Breast epithelium (tissue), 4 donors: ENCODE measurements around the gene ZNF3. TPM values are rescaled to one million over a fixed set of nuclear protein-coding genes. Genes with fewer than 3 reads are reported as not detected.

Source experiments
- DNase-seq, 2 donors: peaks; one replicate each; pipeline ENCODE4 v3.0.0-alpha.2; 2019; ENCODE audit warnings: low spot score in 2 of 2
- H3K27ac ChIP-seq, 2 donors: fragments of 200-600 bp; sonication (generic) in 1 of 2; one replicate each; pipeline ENCODE4 v1.5.1; 2016 to 2019; ENCODE audit warnings: mild to moderate bottlenecking in 1 of 2
- H3K27me3 ChIP-seq, 2 donors: fragments of 200-600 bp; sonication (generic) in 1 of 2; one replicate each; pipeline versions ENCODE4 v1.5.1 to v1.6.0; 2017 to 2019; ENCODE audit warnings: control low read depth in 1 of 2, mild to moderate bottlenecking in 1 of 2
- H3K36me3 ChIP-seq: fragments of 200-600 bp; one replicate; pipeline ENCODE4 v1.5.1; 2019
- H3K4me1 ChIP-seq, 2 donors: fragments of 200-600 bp; sonication (generic); one replicate each; pipeline ENCODE4 v1.5.1; 2016 to 2019; ENCODE audit warnings: control low read depth in 1 of 2
- H3K4me3 ChIP-seq, 3 donors: fragments of 200-600 bp; sonication (generic); 1 replicate in 2 of 3; 2 replicates in 1 of 3; pipeline ENCODE4 v1.5.1; 2016 to 2019; ENCODE audit warnings: mild to moderate bottlenecking in 3 of 3, moderate library complexity in 2 of 3
- H3K9me3 ChIP-seq, 2 donors: fragments of 200-600 bp; sonication (generic) in 1 of 2; one replicate each; pipeline ENCODE4 v1.5.1; 2016 to 2019; ENCODE audit warnings: control low read depth in 1 of 2
- CTCF ChIP-seq, 3 donors: fragments of 450-650 bp; IDR thresholded peaks; one replicate each; pipeline ENCODE4 v1.5.1; 2016 to 2017; ENCODE audit warnings: antibody characterized with exemption in 3 of 3, mild to moderate bottlenecking in 3 of 3, moderate library complexity in 3 of 3
- POLR2A ChIP-seq: fragments of 450-650 bp; IDR thresholded peaks from one replicate; pipeline ENCODE4 v1.6.1; 2016; ENCODE audit warnings: antibody characterized with exemption, mild to moderate bottlenecking, moderate library complexity
- POLR2AphosphoS5 ChIP-seq, 3 donors: sonication (generic); formaldehyde crosslinking; IDR thresholded peaks; one replicate each; pipeline ENCODE4 v1.6.1; 2017; ENCODE audit warnings: antibody characterized with exemption in 3 of 3
- intact Hi-C: fragments of 100-400 bp; cut with DNase I; formaldehyde crosslinking; loops from one replicate; pipeline ENCODE4 v1.15.1; 2023; ENCODE audit warnings: low total_unique reads
- total RNA-seq, 3 donors: library from RNA; depleted of rRNA; stranded (reverse); fragments of >200 nt; gene quantifications; one replicate each; pipeline ENCODE4 v1.1.0, GENCODE V29; 2016

The ZNF3 gene
- total RNA-seq, 3 donors from 2014 or later = 19.4 to 43.6 (median 31.5) TPM

- peaks cover 10% of the 10 kb centered on the region for H3K36me3 ChIP-seq
- H3K27me3 ChIP-seq = no peaks in the 10 kb centered on the region
- H3K4me1 ChIP-seq = peaks cover 0 to 7% of the 10 kb centered on the region in 2 donors
- H3K9me3 ChIP-seq = peaks cover 4 to 6% of the 10 kb centered on the region in 2 donors
- DNase-seq = no peak
- H3K27ac ChIP-seq = no peak overlapping the region
- H3K4me3 ChIP-seq = no peak overlapping the region
- intact Hi-C loops = no loop called here
- TF ChIP-seq POLR2AphosphoS5 (IDR thresholded peaks at IDR 0.05) = no peak
- TF ChIP-seq CTCF (IDR thresholded peaks at IDR 0.05) = no peak
- no peak for TF ChIP-seq POLR2A
Observed at GRCh38 chr7:100077205-100077604, 4.3 kb downstream of the ZNF3 start.

GRCh38 chr7:100075418-100075817 lies 6.1 kb downstream of the ZNF3 start:
- Histone ChIP-seq H3K9me3 (peaks cover 22 to 24% of the 10 kb centered on the region in 2 donors), H3K27ac (no peak overlapping the region), H3K4me3 (no peak overlapping the region), H3K27me3 (no peaks in the 10 kb centered on the region), H3K4me1 (peaks cover 0 to 5% of the 10 kb centered on the region in 2 donors), H3K36me3 (peaks cover 27% of the 10 kb centered on the region)
- intact Hi-C loops = no loop called here
- no peak for DNase-seq
- TF ChIP-seq POLR2A (no peak), POLR2AphosphoS5 (IDR thresholded peaks at IDR 0.05) (no peak), CTCF (IDR thresholded peaks at IDR 0.05) (no peak)

GRCh38 chr7:100074841-100075240 lies 6.7 kb downstream of the ZNF3 start:
- TF ChIP-seq POLR2A (no peak), CTCF (IDR thresholded peaks at IDR 0.05) (no peak), POLR2AphosphoS5 (IDR thresholded peaks at IDR 0.05) (no peak)
- Histone ChIP-seq H3K36me3 (peaks cover 29% of the 10 kb centered on the region), H3K27ac (no peak overlapping the region), H3K4me1 (no peaks in the 10 kb centered on the region), H3K27me3 (no peaks in the 10 kb centered on the region), H3K4me3 (no peak overlapping the region), H3K9me3 (peaks cover 25 to 30% of the 10 kb centered on the region in 2 donors)
- intact Hi-C loops = no loop called here
- DNase-seq = no peak

GRCh38 chr7:100072462-100072861 lies 9.1 kb downstream of the ZNF3 start:
- Histone ChIP-seq H3K27ac (no peak overlapping the region), H3K27me3 (no peaks in the 10 kb centered on the region), H3K4me3 (no peak overlapping the region), H3K4me1 (no peaks in the 10 kb centered on the region), H3K36me3 (peaks cover 29% of the 10 kb centered on the region), H3K9me3 (peaks cover 25 to 31% of the 10 kb centered on the region in 2 donors)
- DNase-seq = no peak
- intact Hi-C loops = no loop called here
- no peak for TF ChIP-seq POLR2A
- no peak for TF ChIP-seq POLR2AphosphoS5 (IDR thresholded peaks at IDR 0.05)
- no peak for TF ChIP-seq CTCF (IDR thresholded peaks at IDR 0.05)

GRCh38 chr7:100071018-100071723 lies 10.4 kb downstream of the ZNF3 start:
- Histone ChIP-seq H3K4me1 (no peaks in the 10 kb centered on the region), H3K27me3 (no peaks in the 10 kb centered on the region), H3K4me3 (peak overlapping the region in 1 of 3 donors; percentile 10), H3K27ac (no peak overlapping the region), H3K36me3 (peaks cover 29% of the 10 kb centered on the region), H3K9me3 (peaks cover 25 to 31% of the 10 kb centered on the region in 2 donors)
- intact Hi-C loops = no loop called here
- no peak for DNase-seq
- TF ChIP-seq CTCF (IDR thresholded peaks at IDR 0.05) (no peak), POLR2A (no peak), POLR2AphosphoS5 (IDR thresholded peaks at IDR 0.05) (no peak)
